Endodermal cell (in vitro differentiated cells): ENCODE measurements around the gene ADSL. TPM values are rescaled to one million over a fixed set of nuclear protein-coding genes. Genes with fewer than 3 reads are reported as not detected.

Source experiments
- DNase-seq: peaks from one replicate; pipeline ENCODE4 v3.0.0-alpha.2; 2017
- H3K27ac ChIP-seq: 2 replicates; pipeline ENCODE4 v1.5.1; 2013; ENCODE audit warnings: mild to moderate bottlenecking, low read depth, low read length, moderate library complexity
- H3K27me3 ChIP-seq: 2 replicates; pipeline ENCODE4 v1.6.1; 2013; ENCODE audit warnings: mild to moderate bottlenecking, low read length, moderate library complexity; ENCODE audit not compliant: insufficient read depth, control insufficient read depth, poor library complexity, severe bottlenecking
- H3K36me3 ChIP-seq: 2 replicates; pipeline ENCODE4 v1.7.0; 2013; ENCODE audit warnings: mild to moderate bottlenecking, low read length, moderate library complexity; ENCODE audit not compliant: control insufficient read depth, insufficient read depth
- H3K4me1 ChIP-seq: one replicate; pipeline ENCODE4 v1.7.0; 2013; ENCODE audit warnings: low read length; ENCODE audit not compliant: control insufficient read depth, insufficient read depth
- H3K4me3 ChIP-seq: 2 replicates; pipeline ENCODE4 v1.5.1; 2013; ENCODE audit warnings: mild to moderate bottlenecking, low read length, moderate library complexity
- H3K9ac ChIP-seq: 2 replicates; pipeline ENCODE4 v1.6.1; 2013; ENCODE audit warnings: mild to moderate bottlenecking, low read length, moderate library complexity; ENCODE audit not compliant: poor library complexity, severe bottlenecking; ENCODE audit errors: extremely low read depth
- H3K9me3 ChIP-seq: 2 replicates; pipeline ENCODE4 v1.6.1; 2013; ENCODE audit warnings: mild to moderate bottlenecking, low read length, moderate library complexity; ENCODE audit not compliant: control insufficient read depth
- H3K27ac Mint-ChIP-seq: 2 replicates; pipeline ENCODE4 v1.8.0; 2020; ENCODE audit warnings: mixed read lengths
- H3K27me3 Mint-ChIP-seq: 2 replicates; pipeline ENCODE4 v1.8.0; 2021; ENCODE audit warnings: mild to moderate bottlenecking, mixed read lengths; ENCODE audit not compliant: insufficient read depth
- H3K36me3 Mint-ChIP-seq: 2 replicates; pipeline ENCODE4 v1.8.0; 2020; ENCODE audit warnings: low read depth, mixed read lengths
- H3K4me1 Mint-ChIP-seq: 2 replicates; pipeline ENCODE4 v1.8.0; 2020; ENCODE audit warnings: mixed read lengths
- H3K4me3 Mint-ChIP-seq: 2 replicates; pipeline ENCODE4 v1.8.0; 2020; ENCODE audit warnings: mild to moderate bottlenecking, moderate library complexity, mixed read lengths
- H3K9me3 Mint-ChIP-seq: 2 replicates; pipeline ENCODE4 v1.8.0; 2020; ENCODE audit warnings: mild to moderate bottlenecking, mixed read lengths
- CTCF ChIP-seq: fragments of 200-600 bp; sonication (generic); conservative IDR thresholded peaks from 2 replicates; pipeline ENCODE4 v1.5.0; 2021; ENCODE audit warnings: antibody characterized with exemption, mild to moderate bottlenecking
- WGBS, 2 experiments: methylation state at CpG; one replicate each; pipeline versions ENCODE4 v1.1.5 to v1.1.7; 2013; ENCODE audit warnings: missing lambda C conversion rate in 2 of 2, mixed read lengths in 1 of 2; ENCODE audit not compliant: insufficient coverage in 1 of 2, insufficient read length in 1 of 2; 5-methylcytosine and 5-hydroxymethylcytosine counted together
- total RNA-seq, 2 donors: library from RNA; stranded (reverse); fragmentation: NEBNext Ultra II Directional in 1 of 2; extraction: Animal tissue kit (Norgen Biotek cat#: 25700) in 1 of 2; gene quantifications; 2 replicates in 1 of 2; 3 replicates in 1 of 2; pipeline ENCODE4 v1.2.1, GENCODE V29; 2021

ADSL gene
- total RNA-seq, 2 donors from 2014 or later = 107 to 118 TPM

GRCh38 chr22:40391417-40391816 is 45.1 kb downstream of the ADSL start:
- TF ChIP-seq CTCF = no peak
- no peaks in the 10 kb centered on the region for H3K27me3 ChIP-seq
- peaks cover 17% of the 10 kb centered on the region for H3K4me1 Mint-ChIP-seq
- 98 to 100% methylated on average over 2 of the region's 2 CpGs for WGBS, 2 experiments
- H3K4me1 ChIP-seq = peaks cover 4% of the 10 kb centered on the region
- no peak overlapping the region for H3K27ac Mint-ChIP-seq
- no peak overlapping the region for H3K9ac ChIP-seq
- H3K9me3 ChIP-seq = no peaks in the 10 kb centered on the region
- H3K27ac ChIP-seq = no peak overlapping the region
- peaks cover 16% of the 10 kb centered on the region for H3K36me3 Mint-ChIP-seq
- no peaks in the 10 kb centered on the region for H3K9me3 Mint-ChIP-seq
- H3K36me3 ChIP-seq = peaks cover 10% of the 10 kb centered on the region
- no peak overlapping the region for H3K4me3 Mint-ChIP-seq
- no peaks in the 10 kb centered on the region for H3K27me3 Mint-ChIP-seq
- DNase-seq = no peak
- H3K4me3 ChIP-seq = no peak overlapping the region

- Mint-ChIP-seq H3K27me3 (no peaks in the 10 kb centered on the region), H3K27ac (no peak overlapping the region), H3K36me3 (peaks cover 20% of the 10 kb centered on the region), H3K4me3 (no peak overlapping the region), H3K4me1 (peaks cover 18% of the 10 kb centered on the region), H3K9me3 (no peaks in the 10 kb centered on the region)
- no peaks in the 10 kb centered on the region for H3K27me3 ChIP-seq
- no peak overlapping the region for H3K27ac ChIP-seq
- no peak for TF ChIP-seq CTCF
- no peak for DNase-seq
- H3K4me3 ChIP-seq = no peak overlapping the region
- no peaks in the 10 kb centered on the region for H3K9me3 ChIP-seq
- no peak overlapping the region for H3K9ac ChIP-seq
- peaks cover 1% of the 10 kb centered on the region for H3K4me1 ChIP-seq
- peaks cover 10% of the 10 kb centered on the region for H3K36me3 ChIP-seq
- 98 to 100% methylated on average over 2 of the region's 2 CpGs for WGBS, 2 experiments
Observed at GRCh38 chr22:40392618-40393017, 46.3 kb downstream of the ADSL start.

- no peak overlapping the region for H3K4me3 Mint-ChIP-seq
- Histone ChIP-seq H3K36me3 (peaks cover 6% of the 10 kb centered on the region), H3K27ac (no peak overlapping the region), H3K9me3 (no peaks in the 10 kb centered on the region), H3K27me3 (no peaks in the 10 kb centered on the region), H3K4me3 (no peak overlapping the region), H3K9ac (no peak overlapping the region), H3K4me1 (no peaks in the 10 kb centered on the region)
- no peak for DNase-seq
- WGBS, 2 experiments = 89 to 100% methylated on average over 1 to 2 of the region's 3 CpGs
- peaks cover 17% of the 10 kb centered on the region for H3K36me3 Mint-ChIP-seq
- H3K4me1 Mint-ChIP-seq = peaks cover 10% of the 10 kb centered on the region
- no peaks in the 10 kb centered on the region for H3K27me3 Mint-ChIP-seq
- peak overlapping the region; percentile 27 for H3K27ac Mint-ChIP-seq
- no peaks in the 10 kb centered on the region for H3K9me3 Mint-ChIP-seq
- TF ChIP-seq CTCF = no peak
Observed at GRCh38 chr22:40394607-40395006, 48.3 kb downstream of the ADSL start.
